Stimulated activated CD8-positive, alpha-beta memory T cell treated with anti-CD3 and anti-CD28 coated beads, Interleukin-7, amount 100 ng/mL, for 4 hours (primary cell): ENCODE measurements around the gene CXCR4.
"Not testable (repeated sequence)": the region's sequence is repeated elsewhere in the genome, so short reads cannot be mapped to it uniquely, and the experiment has no call there.

Experiments
- DNase-seq, 2 donors: peaks; one replicate each; pipeline ENCODE4 v3.0.0-alpha.2; 2020; ENCODE audit warnings: low read depth in 2 of 2

Gene CXCR4

GRCh38 chr2:136115183-136115761 lies 2.7 kb downstream of the CXCR4 start:
- DNase-seq = no peak

DNA sequence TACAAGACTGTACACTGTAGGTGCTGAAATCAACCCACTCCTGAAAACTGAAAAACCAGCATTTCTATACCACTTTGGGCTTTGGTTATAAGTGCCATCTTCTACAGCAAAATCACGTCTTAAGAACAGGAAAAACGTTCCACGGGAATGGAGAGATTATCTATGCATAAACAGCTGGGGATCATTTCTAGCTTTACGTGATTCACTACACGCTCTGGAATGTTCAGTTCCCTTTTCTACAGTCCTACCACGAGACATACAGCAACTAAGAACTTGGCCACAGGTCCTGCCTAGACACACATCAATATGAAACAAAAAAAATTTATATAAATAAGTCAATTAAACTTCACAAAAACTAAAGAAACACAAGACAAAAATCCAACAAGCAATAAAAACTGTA lies 3.6 kb downstream of the CXCR4 start:
- no peak for DNase-seq

- no peak for DNase-seq
Measured at GRCh38 chr2:136113209-136113971, 4.6 kb downstream of the CXCR4 start.

GRCh38 chr2:136112317-136113208 lies 5.4 kb downstream of the CXCR4 start:
- no peak for DNase-seq

- no peak for DNase-seq
Measured at GRCh38 chr2:136111711-136112110, 6.2 kb downstream of the CXCR4 start.

GRCh38 chr2:136110526-136110925 lies 7.4 kb downstream of the CXCR4 start:
- no peak for DNase-seq

DNA sequence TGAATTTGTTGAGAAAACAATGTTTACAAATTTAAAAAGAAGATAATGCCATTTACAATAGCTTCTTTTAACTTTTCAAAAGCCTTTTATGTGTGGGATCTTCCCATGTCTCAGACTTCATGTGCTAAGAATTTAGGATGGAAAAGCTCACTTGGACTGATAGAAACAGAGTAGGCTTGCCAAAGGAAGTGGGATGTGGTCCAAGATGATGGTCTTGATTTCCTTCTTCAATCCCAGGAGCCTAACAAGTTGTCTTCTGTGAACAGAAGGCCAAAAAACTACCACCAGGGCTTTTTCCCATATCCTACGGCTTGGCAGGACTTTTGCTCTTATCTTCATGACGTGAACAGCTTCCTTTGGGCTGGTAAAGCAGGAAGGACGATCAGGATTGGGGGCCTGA lies 9.5 kb downstream of the CXCR4 start:
- no peak for DNase-seq

DNA sequence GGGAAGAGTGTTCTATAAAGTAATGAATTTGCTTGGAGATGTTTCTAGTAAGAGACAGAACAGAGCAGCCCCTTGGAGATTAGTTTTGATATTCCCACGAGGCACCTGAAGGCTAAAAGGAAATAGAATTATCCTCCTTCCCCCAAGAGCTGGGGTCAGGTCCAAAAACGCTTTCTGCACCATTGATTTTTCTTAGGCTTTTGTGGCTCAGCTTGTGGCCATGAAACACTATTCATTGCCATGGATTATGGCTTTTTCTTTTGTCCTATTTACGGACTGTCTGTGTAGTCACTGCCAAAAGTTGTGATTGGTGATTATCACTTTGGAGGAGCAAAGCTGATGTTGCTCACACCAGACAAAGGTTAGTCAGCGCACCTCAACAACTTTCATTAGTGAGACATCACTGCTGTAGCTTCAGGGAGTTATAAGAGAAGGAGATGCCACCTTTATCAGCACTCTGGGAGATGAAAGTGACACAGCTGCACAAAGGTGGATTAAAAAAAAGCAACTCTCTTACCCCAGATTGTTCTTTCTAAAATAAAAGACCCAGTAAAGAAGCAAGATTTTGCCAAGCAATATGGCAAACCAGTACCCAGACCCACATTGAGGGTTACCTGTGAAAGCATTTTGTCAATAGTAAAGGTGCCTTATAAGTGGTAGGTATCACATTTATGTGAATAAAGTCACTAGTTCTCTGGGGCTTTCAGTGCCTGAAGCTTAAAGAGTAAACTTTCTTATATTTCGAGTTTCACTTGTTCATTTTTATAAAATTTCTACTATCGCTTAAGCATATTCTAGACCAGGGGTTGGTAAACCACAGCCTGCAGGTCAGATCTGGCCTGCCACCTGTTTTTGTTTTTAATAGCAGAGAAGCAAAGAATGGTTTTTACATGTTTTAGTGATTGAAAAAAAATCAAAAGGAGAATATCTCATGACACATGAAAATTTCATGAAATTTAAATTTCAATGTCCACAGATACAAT lies 10.6 kb downstream of the CXCR4 start:
- DNase-seq = no peak

GRCh38 chr2:136106505-136106904 lies 11.4 kb downstream of the CXCR4 start:
- no peak for DNase-seq

GRCh38 chr2:136104977-136105376 lies 13.0 kb downstream of the CXCR4 start:
- no peak for DNase-seq

DNA sequence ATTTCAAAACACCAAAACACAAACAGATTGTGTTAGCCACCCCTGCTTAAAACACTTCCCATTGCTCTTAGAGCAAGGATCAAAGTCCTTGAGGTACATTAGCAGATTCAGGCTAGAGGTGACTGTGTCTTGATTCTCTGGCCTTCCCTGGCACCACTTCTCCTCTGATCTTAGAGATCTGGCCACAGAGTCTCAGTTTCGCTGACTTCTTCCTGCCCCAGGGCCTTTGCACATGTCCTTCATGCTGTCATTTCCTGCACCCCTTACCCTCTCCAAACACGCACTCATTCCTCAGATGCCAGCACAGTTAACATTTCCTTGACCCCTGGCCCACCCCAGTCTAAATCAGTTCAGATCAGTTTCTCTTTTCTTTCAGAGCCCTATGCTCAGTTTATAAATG lies 16.9 kb downstream of the CXCR4 start:
- no peak for DNase-seq

- DNase-seq = no peak
Measured at GRCh38 chr2:136098441-136098840, 19.5 kb downstream of the CXCR4 start.

- no peak for DNase-seq
Measured at GRCh38 chr2:136093583-136093982, 24.4 kb downstream of the CXCR4 start.

GRCh38 chr2:136091899-136092298 lies 26.1 kb downstream of the CXCR4 start:
- DNase-seq = no peak

- not testable (repeated sequence) for DNase-seq
Measured at GRCh38 chr2:136087901-136088460, 30.0 kb downstream of the CXCR4 start.

- no peak for DNase-seq
Measured at GRCh38 chr2:136086253-136087016, 31.5 kb downstream of the CXCR4 start.

GRCh38 chr2:136085453-136086209 lies 32.3 kb downstream of the CXCR4 start:
- DNase-seq = no peak

- DNase-seq = no peak
Measured at GRCh38 chr2:136081582-136082210, 36.3 kb downstream of the CXCR4 start.

- no peak for DNase-seq
Measured at GRCh38 chr2:136080114-136080513, 37.8 kb downstream of the CXCR4 start.
